Suprapubic skin (tissue), 4 donors: ENCODE results near the gene CEP135. TPM values are rescaled to one million over a fixed set of nuclear protein-coding genes. Genes with fewer than 3 reads are reported as not detected.

Experiments
- DNase-seq, 2 donors: peaks; one replicate each; pipeline ENCODE4 v3.0.0-alpha.2; 2019; ENCODE audit warnings: low spot score in 2 of 2
- H3K27ac ChIP-seq: fragments of 200-600 bp; sonication (generic); one replicate; pipeline ENCODE4 v1.5.1; 2019
- H3K27me3 ChIP-seq: fragments of 200-600 bp; sonication (generic); one replicate; pipeline ENCODE4 v1.5.1; 2019
- H3K36me3 ChIP-seq: fragments of 200-600 bp; sonication (generic); one replicate; pipeline ENCODE4 v1.5.1; 2019
- H3K4me1 ChIP-seq: fragments of 200-600 bp; sonication (generic); one replicate; pipeline ENCODE4 v1.5.1; 2019
- H3K4me3 ChIP-seq: fragments of 200-600 bp; sonication (generic); one replicate; pipeline ENCODE4 v1.5.1; 2019; ENCODE audit warnings: mild to moderate bottlenecking
- H3K9me3 ChIP-seq: fragments of 200-600 bp; sonication (generic); one replicate; pipeline ENCODE4 v1.5.1; 2019
- CTCF ChIP-seq, 2 donors: fragments of 200-600 bp in 1 of 2; fragments of 450-650 bp in 1 of 2; sonication (generic) in 1 of 2; IDR thresholded peaks; one replicate each; pipeline ENCODE4 v1.5.1; 2016 to 2019; ENCODE audit warnings: antibody characterized with exemption in 2 of 2, mild to moderate bottlenecking in 1 of 2, moderate library complexity in 1 of 2
- EP300 ChIP-seq: sonication (generic); formaldehyde crosslinking; IDR thresholded peaks from one replicate; pipeline ENCODE4 v1.6.1; 2017; ENCODE audit warnings: antibody characterized with exemption
- POLR2A ChIP-seq, 2 donors: fragments of 450-650 bp; IDR thresholded peaks; one replicate each; pipeline ENCODE4 v1.6.1; 2017; ENCODE audit warnings: antibody characterized with exemption in 2 of 2, mild to moderate bottlenecking in 2 of 2, moderate library complexity in 2 of 2
- POLR2AphosphoS5 ChIP-seq, 3 donors: sonication (generic); formaldehyde crosslinking; IDR thresholded peaks; one replicate each; pipeline ENCODE4 v1.6.1; 2017; ENCODE audit warnings: antibody characterized with exemption in 3 of 3
- WGBS: methylation state at CpG from one replicate; pipeline ENCODE4 v1.1.5; 2018; 5-methylcytosine and 5-hydroxymethylcytosine counted together
- total RNA-seq, 4 donors: library from RNA; depleted of rRNA; stranded (reverse); fragments of >200 nt; gene quantifications; one replicate each; pipeline ENCODE4 v1.1.0, GENCODE V29; 2016

CEP135 gene
- total RNA-seq, 4 donors from 2014 or later = 3.1 to 16.1 (median 4.8) TPM

- Histone ChIP-seq H3K4me1 (peaks cover 3% of the 10 kb centered on the region), H3K36me3 (peaks cover 22% of the 10 kb centered on the region), H3K9me3 (no peaks in the 10 kb centered on the region), H3K27ac (no peak overlapping the region), H3K4me3 (no peak overlapping the region), H3K27me3 (no peaks in the 10 kb centered on the region)
- no peak for TF ChIP-seq EP300
- no peak for TF ChIP-seq CTCF (IDR thresholded peaks at IDR 0.05)
- no peak for TF ChIP-seq POLR2AphosphoS5 (IDR thresholded peaks at IDR 0.05)
- no peak for TF ChIP-seq POLR2A (IDR thresholded peaks at IDR 0.05)
- DNase-seq = no peak
- whole genome bisulfite sequencing = 48% methylated on average over 3 of the region's 3 CpGs
Measured at GRCh38 chr4:55906989-55907388, 41.8 kb upstream of the CEP135 start.

GRCh38 chr4:55907469-55907868, 41.3 kb upstream of the CEP135 start:
- Histone ChIP-seq H3K9me3 (no peaks in the 10 kb centered on the region), H3K4me3 (no peak overlapping the region), H3K36me3 (peaks cover 22% of the 10 kb centered on the region), H3K4me1 (peaks cover 3% of the 10 kb centered on the region), H3K27ac (no peak overlapping the region), H3K27me3 (no peaks in the 10 kb centered on the region)
- TF ChIP-seq POLR2AphosphoS5 (IDR thresholded peaks at IDR 0.05) = no peak
- TF ChIP-seq CTCF (IDR thresholded peaks at IDR 0.05) = no peak
- TF ChIP-seq EP300 = no peak
- no peak for TF ChIP-seq POLR2A (IDR thresholded peaks at IDR 0.05)
- DNase-seq = no peak

GRCh38 chr4:55910140-55910539, 38.6 kb upstream of the CEP135 start:
- Histone ChIP-seq H3K27me3 (no peaks in the 10 kb centered on the region), H3K9me3 (no peaks in the 10 kb centered on the region), H3K4me1 (peaks cover 3% of the 10 kb centered on the region), H3K27ac (no peak overlapping the region), H3K36me3 (peaks cover 5% of the 10 kb centered on the region), H3K4me3 (no peak overlapping the region)
- WGBS = 83% methylated on average over 1 of the region's 1 CpG
- TF ChIP-seq POLR2A (IDR thresholded peaks at IDR 0.05) = no peak
- TF ChIP-seq CTCF (IDR thresholded peaks at IDR 0.05) = no peak
- no peak for TF ChIP-seq EP300
- TF ChIP-seq POLR2AphosphoS5 (IDR thresholded peaks at IDR 0.05) = no peak
- DNase-seq = no peak

- Histone ChIP-seq H3K4me3 (no peak overlapping the region), H3K36me3 (no peaks in the 10 kb centered on the region), H3K9me3 (no peaks in the 10 kb centered on the region), H3K27ac (no peak overlapping the region), H3K27me3 (no peaks in the 10 kb centered on the region), H3K4me1 (peaks cover 2% of the 10 kb centered on the region)
- TF ChIP-seq CTCF (IDR thresholded peaks at IDR 0.05) (no peak), POLR2A (IDR thresholded peaks at IDR 0.05) (no peak), EP300 (no peak), POLR2AphosphoS5 (IDR thresholded peaks at IDR 0.05) (no peak)
- no peak for DNase-seq
- WGBS = 63% methylated on average over 6 of the region's 6 CpGs
Measured at GRCh38 chr4:55912249-55912648, 36.5 kb upstream of the CEP135 start.

- Histone ChIP-seq H3K36me3 (no peaks in the 10 kb centered on the region), H3K9me3 (no peaks in the 10 kb centered on the region), H3K4me3 (no peak overlapping the region), H3K27me3 (no peaks in the 10 kb centered on the region), H3K4me1 (no peaks in the 10 kb centered on the region), H3K27ac (no peak overlapping the region)
- TF ChIP-seq POLR2AphosphoS5 (IDR thresholded peaks at IDR 0.05) = no peak
- TF ChIP-seq CTCF (IDR thresholded peaks at IDR 0.05) = no peak
- no peak for TF ChIP-seq POLR2A (IDR thresholded peaks at IDR 0.05)
- TF ChIP-seq EP300 = no peak
- 65% methylated on average over 5 of the region's 5 CpGs for WGBS
- DNase-seq = no peak
Measured at GRCh38 chr4:55920571-55920970, 28.2 kb upstream of the CEP135 start.
